IPS-20b (cell line): ENCODE data around the gene LRRC8C.

ENCODE experiments used
- H3K27ac ChIP-seq: one replicate; pipeline ENCODE4 v1.5.1; 2013; ENCODE audit warnings: low read length
- H3K27me3 ChIP-seq: 2 replicates; pipeline ENCODE4 v1.6.1; 2013; ENCODE audit warnings: mild to moderate bottlenecking, low read length, inconsistent platforms; ENCODE audit not compliant: insufficient read depth
- H3K36me3 ChIP-seq: 2 replicates; pipeline ENCODE4 v1.6.1; 2013; ENCODE audit warnings: low read depth, mild to moderate bottlenecking, inconsistent platforms, low read length, moderate library complexity; ENCODE audit not compliant: insufficient read depth
- H3K4me1 ChIP-seq: 2 replicates; pipeline ENCODE4 v1.6.1; 2013; ENCODE audit warnings: mild to moderate bottlenecking, control low read depth, inconsistent platforms, low read length, moderate library complexity; ENCODE audit not compliant: insufficient read depth
- H3K4me3 ChIP-seq: 2 replicates; pipeline ENCODE4 v1.5.1; 2013; ENCODE audit warnings: mild to moderate bottlenecking, low read length, inconsistent platforms
- H3K9ac ChIP-seq: 2 replicates; pipeline ENCODE4 v1.6.1; 2013; ENCODE audit warnings: low read depth, mild to moderate bottlenecking, inconsistent platforms, low read length, moderate library complexity
- H3K9me3 ChIP-seq: 2 replicates; pipeline ENCODE4 v1.6.1; 2013; ENCODE audit warnings: mild to moderate bottlenecking, low read depth, low read length, inconsistent platforms; ENCODE audit not compliant: insufficient read depth

The LRRC8C gene

DNA sequence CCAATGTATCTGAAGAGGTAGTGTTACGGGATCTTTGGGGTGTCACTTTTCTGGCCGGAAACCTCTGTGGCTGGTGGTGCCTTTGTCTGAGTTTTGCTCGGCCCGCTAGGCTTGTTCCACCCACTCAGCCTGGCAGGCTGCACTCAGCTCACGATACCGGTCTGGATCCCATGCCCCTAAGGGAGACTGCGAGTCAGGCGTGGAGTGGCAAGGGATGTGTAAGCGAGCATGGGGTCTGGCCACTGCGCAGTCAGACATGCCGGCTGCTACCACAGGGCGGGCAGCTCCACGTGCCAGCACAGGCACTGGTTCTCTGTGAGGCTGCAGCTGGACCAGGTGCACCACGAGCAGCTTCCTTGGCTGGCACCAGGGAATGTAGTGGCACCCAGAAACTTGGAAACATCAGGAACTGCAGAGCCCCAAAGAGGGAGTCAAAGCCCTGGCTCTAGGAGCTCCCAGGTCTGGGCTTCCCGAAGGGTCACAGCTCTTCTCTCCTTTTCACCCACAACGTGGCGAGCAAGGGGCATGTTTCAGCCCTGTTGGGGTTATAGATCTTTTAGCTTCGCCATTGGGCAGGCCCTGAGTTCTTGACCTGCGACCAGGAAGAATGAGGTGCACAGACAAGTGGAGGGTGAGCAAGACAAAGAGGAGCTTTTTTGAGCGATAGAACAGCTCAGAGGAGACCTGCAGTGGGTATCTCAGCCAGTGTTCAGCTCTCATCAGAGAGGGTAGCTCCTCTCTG lies 23.8 kb upstream of the LRRC8C start:
- H3K36me3 ChIP-seq, result no peaks in the 10 kb centered on the region
- H3K4me3 ChIP-seq, result no peak overlapping the region
- no peaks in the 10 kb centered on the region for H3K4me1 ChIP-seq
- no peaks in the 10 kb centered on the region for H3K9me3 ChIP-seq
- H3K9ac ChIP-seq, result no peak overlapping the region
- H3K27me3 ChIP-seq, result no peaks in the 10 kb centered on the region
- no peak overlapping the region for H3K27ac ChIP-seq

DNA sequence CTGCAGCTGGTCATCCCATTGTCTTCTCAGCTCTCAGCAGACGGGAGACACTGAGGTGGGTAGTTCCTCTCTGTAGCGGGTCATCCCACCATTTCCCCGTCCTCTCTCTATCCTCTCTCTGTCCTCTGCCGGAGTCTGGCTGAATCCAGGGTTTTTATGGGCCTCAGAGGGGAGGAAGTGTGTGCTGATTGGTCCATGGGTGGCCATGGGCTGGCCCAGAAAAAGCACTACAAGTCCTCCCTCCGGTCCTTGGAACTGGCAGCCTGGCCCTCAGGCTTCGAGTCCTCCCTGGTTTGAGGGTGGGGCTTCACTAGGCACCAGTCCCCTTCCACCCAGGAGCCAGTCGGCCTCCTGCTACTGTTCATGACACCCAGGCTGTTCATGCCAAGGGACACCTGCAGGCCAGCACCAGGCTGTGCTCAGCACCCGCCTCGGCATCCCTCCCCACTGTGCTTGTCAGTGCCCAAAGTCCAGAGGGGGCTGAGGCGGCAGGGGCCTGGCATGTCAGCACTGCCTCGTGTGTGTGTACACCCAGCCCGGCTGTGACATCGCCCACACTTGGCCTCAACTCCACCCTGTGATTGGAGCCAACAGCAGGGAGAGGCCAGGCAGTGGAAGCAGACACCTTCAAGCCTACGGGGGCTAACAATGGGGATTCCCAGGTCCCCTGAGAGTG lies 23.0 kb upstream of the LRRC8C start:
- Histone ChIP-seq H3K9ac (no peak overlapping the region), H3K9me3 (no peaks in the 10 kb centered on the region), H3K36me3 (no peaks in the 10 kb centered on the region), H3K4me3 (no peak overlapping the region), H3K27ac (no peak overlapping the region), H3K27me3 (no peaks in the 10 kb centered on the region), H3K4me1 (no peaks in the 10 kb centered on the region)

DNA sequence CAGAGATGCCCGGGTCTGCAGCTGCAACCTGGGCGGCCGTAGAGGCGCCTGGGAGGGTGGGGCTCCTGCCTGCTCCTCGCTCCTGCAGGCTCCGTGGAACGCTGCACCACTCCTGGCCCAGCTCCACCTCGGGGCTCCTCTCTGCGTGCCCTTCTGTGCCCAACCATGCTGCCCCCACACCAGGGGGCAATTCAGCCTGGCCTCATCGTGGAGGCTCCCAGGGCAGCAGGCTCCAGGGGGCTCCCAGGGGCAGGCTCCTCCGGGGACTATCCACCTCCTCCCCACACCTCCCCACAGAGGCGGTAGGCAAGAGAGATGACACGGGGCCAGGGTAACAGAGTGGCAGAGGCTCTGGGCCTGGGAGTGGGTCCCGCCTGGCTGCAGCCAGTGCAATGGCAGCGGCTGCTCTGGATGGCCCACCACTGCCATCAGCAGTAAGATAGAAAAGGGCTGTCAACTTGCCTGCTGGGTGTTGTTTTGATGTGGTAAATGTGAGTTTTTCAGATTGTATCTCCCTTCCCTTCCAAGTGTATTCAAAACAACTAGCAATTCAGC lies 22.4 kb upstream of the LRRC8C start:
- H3K9me3 ChIP-seq, result no peaks in the 10 kb centered on the region
- no peaks in the 10 kb centered on the region for H3K27me3 ChIP-seq
- H3K9ac ChIP-seq, result no peak overlapping the region
- no peak overlapping the region for H3K27ac ChIP-seq
- no peaks in the 10 kb centered on the region for H3K4me1 ChIP-seq
- no peak overlapping the region for H3K4me3 ChIP-seq
- H3K36me3 ChIP-seq, result no peaks in the 10 kb centered on the region

DNA sequence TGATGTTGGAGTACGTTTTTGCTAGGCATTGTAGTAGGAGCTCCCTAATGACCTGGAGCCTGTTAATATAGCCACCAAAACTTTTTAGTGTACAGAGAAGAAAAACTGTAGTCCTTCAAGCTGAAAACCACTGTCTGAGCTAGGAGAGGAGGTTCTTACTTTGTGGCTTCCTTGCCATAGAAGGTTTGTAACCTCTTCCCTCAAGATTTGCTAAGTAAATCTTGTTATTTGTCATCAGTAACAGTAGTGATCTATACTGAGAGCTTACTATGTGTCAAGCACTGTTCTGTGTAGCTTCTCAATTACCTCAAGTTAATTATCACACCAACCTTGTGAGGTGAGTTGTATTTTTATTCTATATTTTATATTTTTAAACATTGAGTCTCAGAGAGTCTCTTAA lies 21.2 kb upstream of the LRRC8C start:
- Histone ChIP-seq H3K4me3 (no peak overlapping the region), H3K9me3 (no peaks in the 10 kb centered on the region), H3K4me1 (no peaks in the 10 kb centered on the region), H3K27ac (no peak overlapping the region), H3K9ac (no peak overlapping the region), H3K36me3 (no peaks in the 10 kb centered on the region), H3K27me3 (no peaks in the 10 kb centered on the region)

DNA sequence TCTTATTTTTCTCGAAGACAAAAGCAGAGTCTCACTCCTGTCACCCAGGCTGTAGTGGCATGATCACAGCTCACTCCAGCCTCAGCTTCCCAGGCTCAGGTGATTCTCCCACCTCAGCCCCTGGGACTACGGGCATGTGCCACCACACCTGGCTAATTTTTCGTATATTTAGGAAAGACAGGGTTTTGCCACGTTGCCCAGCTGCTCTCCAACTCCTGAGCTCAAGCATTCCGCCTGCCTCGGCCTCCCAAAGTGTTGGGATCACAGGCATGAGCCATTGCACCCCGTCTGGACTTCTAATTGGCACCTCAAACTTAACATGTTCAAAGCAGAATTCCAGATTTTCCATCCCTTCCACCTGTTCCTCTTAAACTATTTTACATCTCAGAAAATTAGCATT lies 19.0 kb upstream of the LRRC8C start:
- Histone ChIP-seq H3K9me3 (peaks cover 11% of the 10 kb centered on the region; the same call in 1 of the 2 replicates), H3K36me3 (peaks cover 5% of the 10 kb centered on the region; the same call in 1 of the 2 replicates), H3K27me3 (no peaks in the 10 kb centered on the region), H3K9ac (no peak overlapping the region), H3K27ac (no peak overlapping the region), H3K4me1 (no peaks in the 10 kb centered on the region), H3K4me3 (no peak overlapping the region)

DNA sequence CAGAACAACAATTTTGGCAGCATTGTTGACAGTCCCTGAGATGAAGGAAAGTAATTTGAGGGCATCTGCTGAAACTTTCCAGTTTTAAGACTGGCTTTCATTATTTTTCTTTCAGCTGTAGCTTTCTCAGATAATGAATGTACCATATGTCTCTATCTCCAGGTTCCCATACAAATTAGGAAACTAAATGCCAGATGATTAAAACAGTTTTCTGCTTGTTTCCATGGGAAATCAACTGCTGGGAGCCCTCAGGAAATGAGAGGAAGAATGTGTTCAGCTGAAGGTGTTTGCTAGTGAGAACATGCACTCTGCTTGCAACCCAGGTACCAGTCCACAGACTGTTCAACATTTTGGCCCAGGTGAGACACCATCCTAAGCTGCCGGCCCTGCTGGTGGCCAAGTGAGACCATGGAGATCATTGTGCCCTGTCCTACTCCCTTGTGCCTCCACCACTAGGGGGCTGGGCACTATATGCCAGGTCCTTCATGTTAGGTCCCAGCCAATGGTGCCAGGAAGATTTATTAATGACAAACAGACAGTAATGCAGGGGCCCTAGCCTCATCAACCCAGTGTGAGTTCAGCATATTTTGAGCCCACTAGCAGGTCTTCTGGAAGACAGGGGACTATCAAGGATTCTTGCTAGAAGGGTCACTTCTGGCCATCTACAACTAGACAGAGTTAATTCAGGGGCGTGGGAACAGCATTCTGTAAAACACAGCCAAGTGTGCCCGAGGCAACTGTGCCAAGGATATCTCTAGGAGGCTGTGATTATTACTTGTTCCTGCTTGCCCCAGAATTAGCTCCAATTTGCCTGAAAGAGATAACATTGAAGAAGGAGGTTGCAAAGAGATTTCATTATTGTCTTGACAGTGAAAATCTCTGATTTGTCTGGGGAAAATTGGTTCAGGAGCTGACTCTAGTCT lies 17.0 kb upstream of the LRRC8C start:
- Histone ChIP-seq H3K36me3 (peaks cover 5% of the 10 kb centered on the region; the same call in 1 of the 2 replicates), H3K9ac (no peak overlapping the region), H3K4me3 (no peak overlapping the region), H3K4me1 (no peaks in the 10 kb centered on the region), H3K27ac (no peak overlapping the region), H3K27me3 (no peaks in the 10 kb centered on the region), H3K9me3 (peaks cover 11% of the 10 kb centered on the region; the same call in 1 of the 2 replicates)

DNA sequence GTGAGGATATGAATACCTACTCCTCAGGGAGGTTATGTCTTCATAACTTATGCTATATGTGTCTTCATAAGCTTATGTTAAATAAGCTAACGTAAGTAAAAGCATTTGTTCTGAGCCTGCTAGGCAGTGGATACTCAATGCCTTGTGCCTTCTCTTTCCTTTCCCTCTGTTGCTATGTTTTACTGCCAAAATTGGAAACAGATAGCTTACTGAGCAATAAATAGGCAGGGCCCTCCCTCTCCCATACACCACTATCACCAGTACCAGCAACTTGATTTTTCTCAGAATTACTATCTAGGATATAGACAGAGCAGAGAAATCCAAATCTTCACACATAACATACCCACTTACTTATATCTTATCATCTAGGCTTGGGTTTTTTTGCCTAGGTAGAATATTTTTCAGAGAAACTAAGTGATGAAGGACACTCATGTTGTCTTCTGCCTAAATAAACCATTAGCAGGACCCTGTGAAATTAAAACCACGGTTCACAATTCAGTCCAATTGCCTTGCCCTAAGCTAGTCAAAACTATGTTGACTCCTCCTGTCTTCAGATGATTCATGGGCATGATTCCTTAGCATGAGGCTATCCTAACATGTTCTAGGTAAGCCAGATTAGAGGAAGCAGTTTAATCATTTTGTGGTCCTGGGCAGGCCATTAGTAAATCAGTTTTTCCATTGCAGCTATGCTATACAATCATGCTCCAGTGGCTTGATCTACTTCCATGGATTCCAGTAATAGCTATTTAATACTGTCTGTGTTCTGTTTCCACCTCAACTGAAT lies 15.9 kb upstream of the LRRC8C start:
- H3K4me1 ChIP-seq, result no peaks in the 10 kb centered on the region
- no peak overlapping the region for H3K27ac ChIP-seq
- no peak overlapping the region for H3K4me3 ChIP-seq
- H3K9me3 ChIP-seq, result peaks cover 11% of the 10 kb centered on the region; the same call in 1 of the 2 replicates
- H3K36me3 ChIP-seq, result peaks cover 5% of the 10 kb centered on the region; the same call in 1 of the 2 replicates
- H3K27me3 ChIP-seq, result no peaks in the 10 kb centered on the region
- no peak overlapping the region for H3K9ac ChIP-seq

DNA sequence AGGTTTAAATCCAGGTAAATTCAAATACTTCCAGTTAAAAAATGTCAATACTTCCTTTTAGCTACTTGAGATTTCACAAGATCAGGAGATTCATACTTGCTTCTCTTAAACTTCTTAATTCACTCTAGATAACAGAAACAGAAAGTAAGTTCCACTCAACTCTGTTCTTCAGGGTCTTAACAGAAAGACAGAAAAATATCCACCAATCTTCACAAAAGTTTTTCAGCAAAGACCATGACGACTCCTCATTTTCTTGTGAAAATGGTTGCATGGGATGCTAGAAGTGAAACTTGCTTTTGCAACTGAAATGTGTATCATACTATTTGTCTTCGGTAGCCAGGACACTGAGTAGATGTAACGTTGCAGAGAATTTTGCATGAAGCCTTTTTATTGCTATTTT lies 12.3 kb upstream of the LRRC8C start:
- Histone ChIP-seq H3K4me1 (no peaks in the 10 kb centered on the region), H3K36me3 (peaks cover 5% of the 10 kb centered on the region; the same call in 1 of the 2 replicates)

DNA sequence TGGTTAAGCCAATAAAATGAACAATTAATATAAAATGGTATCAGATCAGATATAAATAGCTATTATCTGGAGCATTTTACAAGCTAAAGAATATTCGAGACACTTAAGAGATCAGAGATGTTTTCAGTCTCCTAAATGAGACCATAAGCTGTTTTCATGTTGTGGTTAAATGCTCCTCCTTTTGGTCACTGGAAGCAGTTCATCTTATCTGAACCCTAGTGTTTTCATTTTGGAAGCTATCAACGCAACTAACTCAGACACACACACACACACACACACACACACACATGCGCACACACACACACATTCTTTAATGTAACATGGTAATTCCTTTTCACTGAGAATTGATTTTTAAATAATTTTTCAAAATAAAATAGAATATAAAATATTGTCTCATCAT lies 10.0 kb upstream of the LRRC8C start:
- Histone ChIP-seq H3K9me3 (peaks cover 6% of the 10 kb centered on the region; the same call in 1 of the 2 replicates), H3K36me3 (peaks cover 1% of the 10 kb centered on the region; the same call in 1 of the 2 replicates), H3K4me3 (no peak overlapping the region), H3K4me1 (no peaks in the 10 kb centered on the region), H3K27ac (no peak overlapping the region), H3K27me3 (no peaks in the 10 kb centered on the region), H3K9ac (no peak overlapping the region)

More for the DNA sequence above, 12.3 kb upstream of the LRRC8C start:
- H3K9ac ChIP-seq, result no peak overlapping the region
- no peak overlapping the region for H3K27ac ChIP-seq
- H3K27me3 ChIP-seq, result no peaks in the 10 kb centered on the region
- no peak overlapping the region for H3K4me3 ChIP-seq
- peaks cover 11% of the 10 kb centered on the region; the same call in 1 of the 2 replicates for H3K9me3 ChIP-seq

DNA sequence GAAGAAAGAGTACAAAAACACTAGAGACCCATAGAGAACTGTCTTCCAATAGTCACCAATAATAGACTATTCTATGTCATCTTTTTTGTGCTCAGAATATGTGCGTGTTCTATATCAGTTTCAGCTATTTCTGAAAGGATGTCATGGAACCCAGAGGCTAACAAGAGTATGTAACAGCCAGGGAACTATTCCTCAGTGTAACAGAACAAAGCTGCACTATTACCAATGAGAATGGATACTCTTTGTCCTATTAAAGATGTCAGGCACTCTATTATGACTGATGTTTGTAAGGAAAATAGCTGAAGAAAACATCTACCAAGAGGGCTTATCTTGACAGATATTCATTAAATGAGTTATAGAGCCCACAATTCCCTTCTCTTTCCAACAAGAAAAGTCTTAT lies 8.6 kb upstream of the LRRC8C start:
- no peak overlapping the region for H3K4me3 ChIP-seq
- H3K9me3 ChIP-seq, result no peaks in the 10 kb centered on the region
- no peaks in the 10 kb centered on the region for H3K36me3 ChIP-seq
- no peak overlapping the region for H3K27ac ChIP-seq
- H3K27me3 ChIP-seq, result no peaks in the 10 kb centered on the region
- H3K9ac ChIP-seq, result no peak overlapping the region
- no peaks in the 10 kb centered on the region for H3K4me1 ChIP-seq
